OCI-LY1 (cell line): ENCODE measurements around the gene EFNB3.

ENCODE experiments used
- EZH2 ChIP-seq: fragments of 200-600 bp; sonication (generic), shearing (Covaris generic); IDR thresholded peaks from 2 replicates; pipeline ENCODE4 v1.8.0; 2017; ENCODE audit warnings: borderline replicate concordance, mixed run types, mild to moderate bottlenecking, antibody characterized with exemption, low read length, moderate library complexity, mixed read lengths
- TF ChIP-seq, protein P1 (sequence below): fragments of 200-600 bp; sonication (generic), shearing (Covaris generic); IDR thresholded peaks from 2 replicates; pipeline ENCODE4 v1.5.1; 2017; ENCODE audit warnings: mild to moderate bottlenecking, antibody characterized with exemption, low read length, moderate library complexity, mixed read lengths

DNA sequence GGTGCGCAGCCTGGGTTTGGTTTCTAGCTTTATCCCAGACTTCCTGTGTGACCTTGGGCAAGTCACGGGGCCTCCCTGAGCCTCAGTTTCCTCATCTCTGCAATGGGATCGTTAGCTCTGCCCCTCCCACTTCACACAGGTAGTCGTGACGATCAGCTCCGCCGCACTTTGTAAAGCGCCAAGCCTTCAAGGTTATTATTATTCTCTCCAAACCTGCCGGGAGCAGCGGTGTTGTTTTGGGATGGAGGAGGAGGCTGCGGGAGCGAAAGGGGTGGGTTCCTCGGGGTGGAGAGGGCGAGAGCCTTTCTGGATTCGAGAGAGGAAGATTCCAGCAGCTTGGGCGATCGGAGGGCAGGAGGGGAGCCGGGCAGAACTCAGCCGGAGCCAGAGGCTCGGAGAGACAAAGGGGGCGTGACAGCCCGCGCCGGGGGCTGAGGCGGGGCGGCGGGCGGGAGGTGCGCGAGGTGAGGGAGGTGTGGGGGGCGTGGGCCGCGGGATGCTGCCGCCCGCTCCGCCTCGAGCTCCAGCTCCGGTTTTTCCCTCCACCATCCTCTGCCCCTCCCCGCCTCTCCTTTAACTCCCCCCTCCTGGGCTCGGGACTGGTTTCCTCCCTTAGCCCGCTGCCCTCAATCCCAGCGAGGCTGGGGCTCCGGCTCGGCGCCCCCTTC lies at the start of gene EFNB3:
- TF ChIP-seq, protein P1, sequence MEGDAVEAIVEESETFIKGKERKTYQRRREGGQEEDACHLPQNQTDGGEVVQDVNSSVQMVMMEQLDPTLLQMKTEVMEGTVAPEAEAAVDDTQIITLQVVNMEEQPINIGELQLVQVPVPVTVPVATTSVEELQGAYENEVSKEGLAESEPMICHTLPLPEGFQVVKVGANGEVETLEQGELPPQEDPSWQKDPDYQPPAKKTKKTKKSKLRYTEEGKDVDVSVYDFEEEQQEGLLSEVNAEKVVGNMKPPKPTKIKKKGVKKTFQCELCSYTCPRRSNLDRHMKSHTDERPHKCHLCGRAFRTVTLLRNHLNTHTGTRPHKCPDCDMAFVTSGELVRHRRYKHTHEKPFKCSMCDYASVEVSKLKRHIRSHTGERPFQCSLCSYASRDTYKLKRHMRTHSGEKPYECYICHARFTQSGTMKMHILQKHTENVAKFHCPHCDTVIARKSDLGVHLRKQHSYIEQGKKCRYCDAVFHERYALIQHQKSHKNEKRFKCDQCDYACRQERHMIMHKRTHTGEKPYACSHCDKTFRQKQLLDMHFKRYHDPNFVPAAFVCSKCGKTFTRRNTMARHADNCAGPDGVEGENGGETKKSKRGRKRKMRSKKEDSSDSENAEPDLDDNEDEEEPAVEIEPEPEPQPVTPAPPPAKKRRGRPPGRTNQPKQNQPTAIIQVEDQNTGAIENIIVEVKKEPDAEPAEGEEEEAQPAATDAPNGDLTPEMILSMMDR: no peak
- TF ChIP-seq EZH2: no peak
